Loucy (cell line): ENCODE measurements around the gene XCL1.

Experiments used
- H2AFZ ChIP-seq: fragments of 200-600 bp; sonication (generic); 2 replicates; pipeline ENCODE4 v1.6.0; 2016; ENCODE audit warnings: antibody characterized with exemption, mild to moderate bottlenecking, low read length, moderate library complexity
- H3F3A ChIP-seq: fragments of 200-600 bp; 2 replicates; pipeline ENCODE4 v1.6.0; 2016; ENCODE audit warnings: antibody characterized with exemption, low read depth, mild to moderate bottlenecking
- H3K27me3 ChIP-seq: fragments of 200-600 bp; sonication (generic); 2 replicates; pipeline ENCODE4 v1.6.1; 2014; ENCODE audit warnings: low read length, mild to moderate bottlenecking; ENCODE audit not compliant: insufficient read depth, poor library complexity, severe bottlenecking
- H3K36me3 ChIP-seq: fragments of 200-600 bp; sonication (generic); 2 replicates; pipeline ENCODE4 v1.6.1; 2016; ENCODE audit warnings: low read length; ENCODE audit not compliant: insufficient read depth
- H3K4me1 ChIP-seq: fragments of 200-600 bp; sonication (generic); 2 replicates; pipeline ENCODE4 v1.5.1; 2014; ENCODE audit warnings: low read length, mild to moderate bottlenecking; ENCODE audit not compliant: insufficient read depth, poor library complexity, severe bottlenecking
- H3K4me2 ChIP-seq: fragments of 200-600 bp; sonication (generic); 2 replicates; pipeline ENCODE4 v1.6.0; 2014; ENCODE audit warnings: antibody characterized with exemption, low read length, low read depth, mild to moderate bottlenecking; ENCODE audit not compliant: poor library complexity, severe bottlenecking
- H3K4me3 ChIP-seq: fragments of 200-600 bp; sonication (generic); 2 replicates; pipeline ENCODE4 v1.5.1; 2014; ENCODE audit warnings: low read length, mild to moderate bottlenecking, mixed read lengths; ENCODE audit not compliant: poor library complexity, severe bottlenecking
- H3K79me2 ChIP-seq: fragments of 200-600 bp; sonication (generic); 2 replicates; pipeline ENCODE4 v1.6.1; 2014; ENCODE audit warnings: low read length; ENCODE audit not compliant: insufficient read depth
- H3K9ac ChIP-seq: fragments of 200-600 bp; sonication (generic); 2 replicates; pipeline ENCODE4 v1.6.0; 2014; ENCODE audit warnings: mild to moderate bottlenecking, low read depth, low read length, moderate library complexity; ENCODE audit not compliant: poor library complexity, severe bottlenecking
- H3K9me2 ChIP-seq: fragments of 200-600 bp; sonication (generic); replicated peaks from 2 replicates; pipeline ENCODE4 v1.6.1; 2016; ENCODE audit warnings: low read depth, low read length, mixed read lengths
- H3K9me3 ChIP-seq: fragments of 200-600 bp; sonication (generic); 2 replicates; pipeline ENCODE4 v1.6.1; 2014; ENCODE audit warnings: mild to moderate bottlenecking, antibody characterized with exemption, low read length, low read depth; ENCODE audit not compliant: insufficient read depth
- H4K20me1 ChIP-seq: fragments of 200-600 bp; sonication (generic); 2 replicates; pipeline ENCODE4 v1.6.0; 2014; ENCODE audit warnings: antibody characterized with exemption, low read length, mild to moderate bottlenecking; ENCODE audit not compliant: insufficient read depth, poor library complexity, severe bottlenecking
- EZH2phosphoT487 ChIP-seq: fragments of 200-600 bp; IDR thresholded peaks from 2 replicates; pipeline ENCODE4 v1.6.1; 2018; ENCODE audit warnings: antibody characterized with exemption, mild to moderate bottlenecking, moderate library complexity, borderline replicate concordance
- TF ChIP-seq, protein P1 (sequence below): fragments of 200-600 bp; sonication (generic); conservative IDR thresholded peaks from 2 replicates; pipeline ENCODE4 v1.5.1; 2014; ENCODE audit warnings: mild to moderate bottlenecking, antibody characterized with exemption, low read length

Gene XCL1

DNA sequence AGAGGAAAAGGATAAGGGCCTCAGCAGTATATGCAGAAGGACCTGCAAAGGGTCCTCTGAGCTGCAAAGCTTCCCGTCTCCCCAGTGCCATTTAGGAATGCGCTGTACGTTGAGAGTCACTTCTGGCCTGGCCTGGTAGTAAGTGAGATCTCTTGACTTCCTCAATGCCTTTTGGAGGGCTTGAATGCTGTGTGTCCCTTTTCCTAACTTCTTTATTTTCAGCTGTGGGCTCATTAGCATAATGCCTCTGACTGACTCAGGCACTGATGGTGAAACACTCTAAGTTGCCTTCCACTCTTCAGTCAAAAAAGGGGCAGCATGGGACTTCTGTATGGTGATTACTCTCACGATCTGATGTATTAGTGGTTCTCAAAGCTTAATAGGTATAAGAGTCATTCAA is 49.9 kb downstream of the XCL1 start:
- Histone ChIP-seq H3K9me2 (no peaks in the 10 kb centered on the region), H3F3A (no peaks in the 10 kb centered on the region), H3K9me3 (no peaks in the 10 kb centered on the region), H3K4me3 (no peak overlapping the region), H3K36me3 (no peaks in the 10 kb centered on the region), H4K20me1 (no peaks in the 10 kb centered on the region), H2AFZ (no peak overlapping the region), H3K27me3 (no peaks in the 10 kb centered on the region), H3K4me1 (no peaks in the 10 kb centered on the region), H3K79me2 (no peaks in the 10 kb centered on the region), H3K9ac (no peak overlapping the region), H3K4me2 (no peak overlapping the region)
- no peak for TF ChIP-seq EZH2phosphoT487
- TF ChIP-seq, protein P1, sequence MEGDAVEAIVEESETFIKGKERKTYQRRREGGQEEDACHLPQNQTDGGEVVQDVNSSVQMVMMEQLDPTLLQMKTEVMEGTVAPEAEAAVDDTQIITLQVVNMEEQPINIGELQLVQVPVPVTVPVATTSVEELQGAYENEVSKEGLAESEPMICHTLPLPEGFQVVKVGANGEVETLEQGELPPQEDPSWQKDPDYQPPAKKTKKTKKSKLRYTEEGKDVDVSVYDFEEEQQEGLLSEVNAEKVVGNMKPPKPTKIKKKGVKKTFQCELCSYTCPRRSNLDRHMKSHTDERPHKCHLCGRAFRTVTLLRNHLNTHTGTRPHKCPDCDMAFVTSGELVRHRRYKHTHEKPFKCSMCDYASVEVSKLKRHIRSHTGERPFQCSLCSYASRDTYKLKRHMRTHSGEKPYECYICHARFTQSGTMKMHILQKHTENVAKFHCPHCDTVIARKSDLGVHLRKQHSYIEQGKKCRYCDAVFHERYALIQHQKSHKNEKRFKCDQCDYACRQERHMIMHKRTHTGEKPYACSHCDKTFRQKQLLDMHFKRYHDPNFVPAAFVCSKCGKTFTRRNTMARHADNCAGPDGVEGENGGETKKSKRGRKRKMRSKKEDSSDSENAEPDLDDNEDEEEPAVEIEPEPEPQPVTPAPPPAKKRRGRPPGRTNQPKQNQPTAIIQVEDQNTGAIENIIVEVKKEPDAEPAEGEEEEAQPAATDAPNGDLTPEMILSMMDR, result no peak

DNA sequence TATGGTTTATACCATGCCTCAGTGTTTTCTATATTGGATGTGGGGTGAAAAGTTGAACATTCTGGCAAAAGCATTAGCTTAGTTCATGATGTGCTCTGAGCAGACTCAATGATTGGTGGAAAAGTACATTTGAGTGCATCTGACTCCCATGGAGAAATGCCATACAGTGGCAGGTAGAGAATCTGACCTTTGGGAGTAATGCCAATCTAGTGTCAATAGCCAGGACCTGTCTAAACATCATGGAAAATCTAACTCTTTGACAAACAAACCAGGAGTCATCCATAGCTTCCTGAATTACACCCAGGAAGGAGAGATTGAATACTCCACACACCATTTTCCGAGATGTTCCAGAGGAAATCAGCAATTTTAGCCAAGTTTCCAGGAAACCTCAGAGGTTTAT is 51.0 kb downstream of the XCL1 start:
- no peak overlapping the region for H3K4me3 ChIP-seq
- TF ChIP-seq, protein P1, result no peak
- TF ChIP-seq EZH2phosphoT487, result no peak
- H4K20me1 ChIP-seq, result no peaks in the 10 kb centered on the region
- H3F3A ChIP-seq, result no peaks in the 10 kb centered on the region
- H3K9me2 ChIP-seq, result no peaks in the 10 kb centered on the region
- no peak overlapping the region for H2AFZ ChIP-seq
- no peaks in the 10 kb centered on the region for H3K36me3 ChIP-seq
- H3K79me2 ChIP-seq, result no peaks in the 10 kb centered on the region
- H3K4me1 ChIP-seq, result no peaks in the 10 kb centered on the region
- no peaks in the 10 kb centered on the region for H3K9me3 ChIP-seq
- no peaks in the 10 kb centered on the region for H3K27me3 ChIP-seq
- H3K9ac ChIP-seq, result no peak overlapping the region
- no peak overlapping the region for H3K4me2 ChIP-seq

DNA sequence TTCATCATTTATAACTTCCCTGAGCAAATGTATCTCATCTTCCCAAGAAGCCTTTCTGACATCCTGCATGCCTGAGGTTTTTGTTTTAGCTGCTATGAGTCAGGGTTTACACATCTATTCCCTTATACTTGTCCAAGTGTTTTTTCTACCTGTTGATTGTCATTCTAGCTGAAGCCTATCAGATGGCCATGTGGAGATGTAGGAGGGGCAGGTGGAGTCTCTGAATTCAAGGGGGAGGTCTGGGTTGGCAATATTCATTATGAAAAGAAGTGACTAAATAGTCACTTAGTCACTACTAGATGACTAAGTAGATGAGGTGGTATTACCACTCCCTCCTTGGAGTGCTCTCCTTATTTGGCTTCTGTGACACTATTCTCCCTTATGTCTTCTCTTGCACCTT is 52.4 kb downstream of the XCL1 start:
- H3K4me1 ChIP-seq, result no peaks in the 10 kb centered on the region
- H3K9ac ChIP-seq, result no peak overlapping the region
- no peaks in the 10 kb centered on the region for H3K36me3 ChIP-seq
- H3K79me2 ChIP-seq, result no peaks in the 10 kb centered on the region
- H3K4me3 ChIP-seq, result no peak overlapping the region
- no peaks in the 10 kb centered on the region for H4K20me1 ChIP-seq
- TF ChIP-seq, protein P1, result no peak
- TF ChIP-seq EZH2phosphoT487, result no peak
- H2AFZ ChIP-seq, result no peak overlapping the region
- H3F3A ChIP-seq, result no peaks in the 10 kb centered on the region
- H3K4me2 ChIP-seq, result no peak overlapping the region
- no peaks in the 10 kb centered on the region for H3K9me2 ChIP-seq
- H3K27me3 ChIP-seq, result no peaks in the 10 kb centered on the region
- no peaks in the 10 kb centered on the region for H3K9me3 ChIP-seq
